GM12878 (cell line): ENCODE measurements around the gene CKS1B. TPM values are rescaled to one million over a fixed set of nuclear protein-coding genes. Genes with fewer than 3 reads are reported as not detected.

Source experiments
- ASH2L ChIP-seq: fragments of 300-600, 200-600 bp; sonication (generic); IDR thresholded peaks from 2 replicates; pipeline ENCODE4 v1.6.1; 2017; ENCODE audit warnings: low read depth, mild to moderate bottlenecking, borderline replicate concordance
- BACH1 ChIP-seq: fragments of 450-650 bp; IDR thresholded peaks from 2 replicates; pipeline ENCODE4 v1.6.1; 2017; ENCODE audit warnings: mild to moderate bottlenecking, borderline replicate concordance
- CHD2 ChIP-seq: IDR thresholded peaks from 2 replicates; pipeline ENCODE4 v1.6.1; 2011; ENCODE audit warnings: low read depth, low read length, improper control_type of control experiment, borderline replicate concordance
- EGR1 ChIP-seq, 2 experiments: IDR thresholded peaks; 1 replicate in 1 of 2; 2 replicates in 1 of 2; pipeline ENCODE4 v1.6.1; 2011 to 2012; ENCODE audit warnings: low read depth in 2 of 2, low read length in 2 of 2, borderline replicate concordance in 1 of 2, mild to moderate bottlenecking in 1 of 2, moderate library complexity in 1 of 2
- HCFC1 ChIP-seq: fragments of 150-350 bp; IDR thresholded peaks from 2 replicates; pipeline ENCODE4 v1.6.1; 2014; ENCODE audit warnings: low read length
- IRF4 ChIP-seq: IDR thresholded peaks from 2 replicates; pipeline ENCODE4 v1.6.1; 2011; ENCODE audit warnings: low read depth, low read length
- JUNB ChIP-seq: IDR thresholded peaks from 2 replicates; pipeline ENCODE4 v1.6.1; 2016; ENCODE audit warnings: antibody characterized with exemption, mild to moderate bottlenecking
- JUND ChIP-seq: IDR thresholded peaks from 2 replicates; pipeline ENCODE4 v1.6.1; 2012; ENCODE audit warnings: low read depth, mild to moderate bottlenecking, low read length, improper control_type of control experiment, moderate library complexity
- KDM1A ChIP-seq: fragments of 200-600 bp; sonication (generic); IDR thresholded peaks from 2 replicates; pipeline ENCODE4 v1.6.1; 2016; ENCODE audit warnings: borderline replicate concordance
- KLF5 ChIP-seq: fragments of 450-650 bp; IDR thresholded peaks from 2 replicates; pipeline ENCODE4 v1.6.1; 2014; ENCODE audit warnings: mild to moderate bottlenecking; ENCODE audit not compliant: partially characterized antibody
- LARP7 ChIP-seq: fragments of 450-650 bp; IDR thresholded peaks from 2 replicates; pipeline ENCODE4 v1.6.1; 2017; ENCODE audit warnings: mild to moderate bottlenecking
- NR2C2 ChIP-seq: IDR thresholded peaks from 2 replicates; pipeline ENCODE4 v1.6.1; 2011; ENCODE audit warnings: borderline replicate concordance, low read depth; ENCODE audit not compliant: control insufficient read depth, insufficient read length
- POLR2AphosphoS5 ChIP-seq: IDR thresholded peaks from 2 replicates; pipeline ENCODE4 v1.6.1; 2011; ENCODE audit warnings: mild to moderate bottlenecking, low read length, inconsistent platforms
- POU2F2 ChIP-seq: IDR thresholded peaks from 3 replicates; pipeline ENCODE4 v1.6.1; 2011; ENCODE audit warnings: low read depth, mild to moderate bottlenecking, low read length, borderline replicate concordance
- PRDM15 ChIP-seq: fragments of 450-650 bp; formaldehyde crosslinking; IDR thresholded peaks from 2 replicates; pipeline ENCODE4 v1.4.0; 2020; ENCODE audit warnings: mild to moderate bottlenecking, moderate library complexity
- SKIL ChIP-seq: fragments of 450-650 bp; IDR thresholded peaks from 2 replicates; pipeline ENCODE4 v1.6.1; 2017; ENCODE audit warnings: mild to moderate bottlenecking, low read depth, inconsistent platforms; ENCODE audit not compliant: poor library complexity, severe bottlenecking
- SRF ChIP-seq, 2 experiments: IDR thresholded peaks; 2 replicates each; pipeline ENCODE4 v1.6.1; 2011; ENCODE audit warnings: low read depth in 2 of 2, low read length in 2 of 2, mild to moderate bottlenecking in 1 of 2, moderate library complexity in 1 of 2
- TARDBP ChIP-seq: IDR thresholded peaks from 2 replicates; pipeline ENCODE4 v1.6.1; 2016; ENCODE audit warnings: borderline replicate concordance
- ZBED1 ChIP-seq: IDR thresholded peaks from 2 replicates; pipeline ENCODE4 v1.6.1; 2016; ENCODE audit warnings: borderline replicate concordance
- ZNF24 ChIP-seq: fragments of 450-650 bp; IDR thresholded peaks from 2 replicates; pipeline ENCODE4 v1.6.1; 2017; ENCODE audit warnings: antibody characterized with exemption, mild to moderate bottlenecking
- ZNF384 ChIP-seq: IDR thresholded peaks from 2 replicates; pipeline ENCODE4 v1.6.1; 2012; ENCODE audit warnings: low read depth, mild to moderate bottlenecking, low read length, improper control_type of control experiment, borderline replicate concordance
- polyA plus RNA-seq, 11 experiments: library from polyadenylated mRNA; depleted of rRNA in 4 of 11; unstranded in 6 of 11; stranded (reverse) in 5 of 11; fragments of >200 nt; fragmentation: Nextera tagmentation in 4 of 11; fragmentation: Illumina TruSeq in 1 of 11; extraction: Ambion mirVana in 4 of 11; extraction: Trizol in 1 of 11; gene quantifications; 1 replicate in 1 of 11; 2 replicates in 10 of 11; pipeline versions ENCODE4 v1.2.1 to v1.2.3, GENCODE V29; 2011 to 2016; ENCODE audit warnings: inconsistent platforms in 2 of 11, missing spikeins in 2 of 11, low read depth in 1 of 11
- total RNA-seq, 4 experiments: library from RNA; depleted of rRNA in 3 of 4; stranded (reverse); fragments of >200 nt in 3 of 4; fragmentation: Illumina TruSeq in 1 of 4; extraction: Trizol in 1 of 4; gene quantifications; 2 replicates each; pipeline versions ENCODE4 v1.2.1 to v1.2.3, GENCODE V29; 2013 to 2021
- TF ChIP-seq, protein P1 (sequence below): IDR thresholded peaks from 2 replicates; pipeline ENCODE4 v1.6.1; 2012; ENCODE audit warnings: low read depth, low read length, improper control_type of control experiment
- TF ChIP-seq, protein P2 (sequence below): fragments of 450-650 bp; conservative IDR thresholded peaks from 2 replicates; pipeline ENCODE4 v1.6.1; 2017; ENCODE audit warnings: mild to moderate bottlenecking, moderate library complexity

Gene CKS1B
- total and polyA plus RNA-seq, 10 of the 15 experiments (the other 5 are each of a cell fraction or from before 2014, with no cell fraction given), result 125 to 608 (median 364) TPM

DNA sequence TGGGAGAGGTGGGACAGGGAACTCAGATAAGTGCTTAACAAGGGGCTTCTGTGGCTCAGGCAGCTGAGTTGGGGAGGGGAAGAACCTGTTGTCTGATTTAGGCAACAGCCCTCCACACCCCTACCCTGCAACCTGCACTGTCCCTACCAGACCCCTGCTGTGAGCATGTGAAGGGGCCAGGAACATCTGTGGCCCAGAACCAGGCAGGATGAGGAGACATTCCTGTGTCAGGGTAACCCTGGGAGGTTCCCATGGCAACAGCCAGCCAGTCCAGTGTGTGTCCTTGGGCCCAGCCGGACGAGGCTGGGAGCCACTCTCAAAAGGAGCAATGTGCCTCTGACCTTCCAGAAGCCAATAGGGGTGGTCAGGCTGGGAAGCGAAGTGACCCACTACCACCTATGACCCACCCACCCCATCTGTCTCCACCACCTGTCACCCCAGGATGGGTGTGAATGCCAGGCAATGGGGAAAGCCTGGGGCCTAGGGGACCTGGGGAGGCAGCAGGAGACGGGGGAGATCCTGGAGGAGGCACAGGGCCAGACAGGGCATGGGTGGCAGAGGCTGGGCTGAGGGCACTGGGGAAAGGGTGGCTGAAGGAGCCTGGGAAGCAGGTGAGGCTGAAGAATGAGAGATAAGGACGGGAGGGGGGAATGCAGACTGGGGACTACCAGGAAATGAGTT is 33.0 kb upstream of the CKS1B start (continued):
- TF ChIP-seq JUND, result no peak
- no peak for TF ChIP-seq KLF5
- TF ChIP-seq TARDBP, result no peak
- 0 out of 2 replicates have a peak, but pooled peaks have one; percentile 41 for TF ChIP-seq LARP7
- no peak for TF ChIP-seq EGR1 (IDR thresholded peaks at IDR 0.05; ENCODE audit: borderline replicate concordance in 1 of 2, low read depth in 2 of 2, low read length in 2 of 2)
- TF ChIP-seq NR2C2, result no peak
- no peak for TF ChIP-seq CHD2
- TF ChIP-seq, protein P1, sequence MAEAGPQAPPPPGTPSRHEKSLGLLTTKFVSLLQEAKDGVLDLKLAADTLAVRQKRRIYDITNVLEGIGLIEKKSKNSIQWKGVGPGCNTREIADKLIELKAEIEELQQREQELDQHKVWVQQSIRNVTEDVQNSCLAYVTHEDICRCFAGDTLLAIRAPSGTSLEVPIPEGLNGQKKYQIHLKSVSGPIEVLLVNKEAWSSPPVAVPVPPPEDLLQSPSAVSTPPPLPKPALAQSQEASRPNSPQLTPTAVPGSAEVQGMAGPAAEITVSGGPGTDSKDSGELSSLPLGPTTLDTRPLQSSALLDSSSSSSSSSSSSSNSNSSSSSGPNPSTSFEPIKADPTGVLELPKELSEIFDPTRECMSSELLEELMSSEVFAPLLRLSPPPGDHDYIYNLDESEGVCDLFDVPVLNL, result no peak
- no peak for TF ChIP-seq ZNF24
- no peak for TF ChIP-seq SRF (IDR thresholded peaks at IDR 0.05; ENCODE audit: low read depth in 2 of 2, low read length in 2 of 2)
- TF ChIP-seq POLR2AphosphoS5, result peak; percentile 15; the same call in 1 of the 2 replicates
- TF ChIP-seq ZBED1, result no peak
- TF ChIP-seq SKIL, result no peak
- TF ChIP-seq ZNF384, result no peak
- no peak for TF ChIP-seq JUNB
- no peak for TF ChIP-seq IRF4
- TF ChIP-seq, protein P2, sequence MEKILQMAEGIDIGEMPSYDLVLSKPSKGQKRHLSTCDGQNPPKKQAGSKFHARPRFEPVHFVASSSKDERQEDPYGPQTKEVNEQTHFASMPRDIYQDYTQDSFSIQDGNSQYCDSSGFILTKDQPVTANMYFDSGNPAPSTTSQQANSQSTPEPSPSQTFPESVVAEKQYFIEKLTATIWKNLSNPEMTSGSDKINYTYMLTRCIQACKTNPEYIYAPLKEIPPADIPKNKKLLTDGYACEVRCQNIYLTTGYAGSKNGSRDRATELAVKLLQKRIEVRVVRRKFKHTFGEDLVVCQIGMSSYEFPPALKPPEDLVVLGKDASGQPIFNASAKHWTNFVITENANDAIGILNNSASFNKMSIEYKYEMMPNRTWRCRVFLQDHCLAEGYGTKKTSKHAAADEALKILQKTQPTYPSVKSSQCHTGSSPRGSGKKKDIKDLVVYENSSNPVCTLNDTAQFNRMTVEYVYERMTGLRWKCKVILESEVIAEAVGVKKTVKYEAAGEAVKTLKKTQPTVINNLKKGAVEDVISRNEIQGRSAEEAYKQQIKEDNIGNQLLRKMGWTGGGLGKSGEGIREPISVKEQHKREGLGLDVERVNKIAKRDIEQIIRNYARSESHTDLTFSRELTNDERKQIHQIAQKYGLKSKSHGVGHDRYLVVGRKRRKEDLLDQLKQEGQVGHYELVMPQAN, result no peak
- no peak for TF ChIP-seq KDM1A
- no peak for TF ChIP-seq HCFC1
- no peak for TF ChIP-seq PRDM15 (CRISPR knock-in tag)
- TF ChIP-seq ASH2L, result no peak
- 0 out of 3 replicates have a peak, but pooled peaks have one; percentile 5 for TF ChIP-seq POU2F2
- TF ChIP-seq BACH1, result no peak
